D721Med (cell line): ENCODE data around the gene SERTAD1.

ENCODE experiments used
- DNase-seq: peaks from one replicate; pipeline ENCODE4 v3.0.0; 2011; ENCODE audit warnings: low spot score; ENCODE audit not compliant: insufficient read length
- FAIRE-seq: peaks from 2 replicates; lab custom pipeline; 2011; peaks lifted over from hg19 to GRCh38; lab: Jason Lieb, UNC
- CTCF ChIP-seq: IDR thresholded peaks from 2 replicates; pipeline ENCODE4 v1.5.1; 2012; ENCODE audit warnings: mild to moderate bottlenecking, control low read depth; ENCODE audit not compliant: insufficient read depth; ENCODE audit errors: missing control alignments

Gene SERTAD1

GRCh38 chr19:40419780-40420179, 6.0 kb downstream of the SERTAD1 start:
- DNase-seq, result no peak
- no peak for FAIRE-seq
- no peak for TF ChIP-seq CTCF

GRCh38 chr19:40419066-40419612, 6.7 kb downstream of the SERTAD1 start:
- TF ChIP-seq CTCF, result no peak
- FAIRE-seq, result no peak

GRCh38 chr19:40418040-40418439, 7.8 kb downstream of the SERTAD1 start:
- DNase-seq, result no peak
- FAIRE-seq, result no peak
- TF ChIP-seq CTCF, result no peak

More at GRCh38 chr19:40419066-40419612, 6.7 kb downstream of the SERTAD1 start:
- no peak for DNase-seq

GRCh38 chr19:40417643-40417981, 8.2 kb downstream of the SERTAD1 start:
- FAIRE-seq, result no peak
- TF ChIP-seq CTCF, result no peak
- no peak for DNase-seq

- no peak for FAIRE-seq
- TF ChIP-seq CTCF, result no peak
- DNase-seq, result no peak
Observed at GRCh38 chr19:40416918-40417642, 8.7 kb downstream of the SERTAD1 start.

GRCh38 chr19:40415768-40416167, 10.0 kb downstream of the SERTAD1 start:
- TF ChIP-seq CTCF, result no peak
- no peak for FAIRE-seq

More at GRCh38 chr19:40415768-40416167, 10.0 kb downstream of the SERTAD1 start:
- no peak for DNase-seq
